ENCODE results near the gene HIPK4. TPM values are rescaled to one million over a fixed set of nuclear protein-coding genes. Genes with fewer than 3 reads are reported as not detected.

Gene HIPK4
- total and polyA plus RNA-seq, 2 of the 8 experiments (the other 6 are each of a cell fraction or from before 2014, with no cell fraction given), result 0.15 to 0.57 TPM

- TF ChIP-seq SRF (IDR thresholded peaks at IDR 0.05; ENCODE audit: low read depth, low read length) (no peak), GTF2F1 (IDR thresholded peaks at IDR 0.05; ENCODE audit: borderline replicate concordance, low read depth, low read length) (peak; percentile 83), CHD2 (IDR thresholded peaks at IDR 0.05; ENCODE audit: low read length) (no peak), TAF7 (optimal IDR thresholded peaks at IDR 0.05; ENCODE audit: borderline replicate concordance, low read depth, low read length) (no peak), BCL11A (IDR thresholded peaks at IDR 0.05; ENCODE audit: low read depth in 2 of 2, low read length in 2 of 2) (no peak), HDAC2 (IDR thresholded peaks at IDR 0.05; ENCODE audit: borderline replicate concordance in 1 of 2, low read depth in 2 of 2, low read length in 2 of 2) (0 out of 4 replicates have a peak, but pooled peaks of 1 of the 2 experiments have one; percentile 51), BRCA1 (IDR thresholded peaks at IDR 0.05; ENCODE audit: low read depth, low read length) (no peak), TBP (IDR thresholded peaks at IDR 0.05; ENCODE audit: low read depth, low read length) (peak; percentile 49; the same call in 1 of the 2 replicates), CBX8 (IDR thresholded peaks at IDR 0.05; ENCODE audit: borderline replicate concordance, low read depth, low read length) (no peak), TAF1 (IDR thresholded peaks at IDR 0.05; ENCODE audit: low read depth, low read length) (peak; percentile 79)
These were observed 41.7 kb downstream of the HIPK4 start, which contains the start of the genes C19orf47 and PLD3 (continued) for GRCh38 chr19:40348125-40348913.

Measured in H1 (cell line).